HG03025 (cell line): ENCODE measurements around the gene SLC39A9.
"Not testable (repeated sequence)": the region's sequence is repeated elsewhere in the genome, so short reads cannot be mapped to it uniquely, and the experiment has no call there.

Experiments
- ATAC-seq: cut with Tn5 transposase; IDR thresholded peaks from one replicate; pipeline ENCODE4 v1.9.1; 2021; ENCODE audit warnings: mild to moderate bottlenecking, moderate library complexity; ENCODE audit not compliant: unreplicated experiment, low FRiP score

SLC39A9 gene

DNA sequence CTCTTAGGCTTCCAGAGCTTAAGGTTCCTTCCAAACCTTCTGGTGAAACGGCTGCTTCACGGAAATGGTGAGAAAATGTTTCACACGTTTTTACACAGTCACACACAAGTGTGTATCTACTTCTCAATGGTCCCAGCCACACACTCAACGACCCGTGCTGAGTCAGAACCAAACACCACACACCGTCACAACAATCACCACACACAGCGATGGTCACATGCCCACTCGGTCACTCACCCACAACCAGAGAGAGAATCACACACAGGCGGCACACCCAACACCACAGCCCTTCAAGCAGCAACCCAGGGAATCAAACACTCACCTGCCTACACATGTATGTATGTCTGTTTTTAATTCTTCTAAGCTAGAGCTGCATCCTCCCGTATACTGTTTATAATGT is 73.4 kb downstream of the SLC39A9 start:
- ATAC-seq, result no peak

DNA sequence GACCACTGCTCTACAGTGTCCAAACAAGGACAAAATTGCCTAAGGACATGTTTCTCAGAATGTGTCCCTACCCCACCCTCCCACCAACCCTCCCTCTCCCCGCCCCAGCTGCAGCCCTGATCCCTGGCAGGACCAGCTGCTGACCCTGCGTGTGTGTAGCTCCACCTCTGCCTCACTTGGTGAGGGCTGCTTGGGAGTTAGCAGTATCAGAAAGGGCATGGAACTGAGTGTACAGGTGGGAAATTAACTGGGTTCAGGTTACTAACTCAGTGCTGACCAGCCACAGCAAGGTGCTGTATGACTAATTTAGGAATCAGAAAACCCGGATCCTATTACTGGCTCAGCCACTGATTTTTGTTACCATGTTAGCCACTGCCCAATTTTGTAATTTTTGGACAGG is 74.8 kb downstream of the SLC39A9 start:
- no peak for ATAC-seq

DNA sequence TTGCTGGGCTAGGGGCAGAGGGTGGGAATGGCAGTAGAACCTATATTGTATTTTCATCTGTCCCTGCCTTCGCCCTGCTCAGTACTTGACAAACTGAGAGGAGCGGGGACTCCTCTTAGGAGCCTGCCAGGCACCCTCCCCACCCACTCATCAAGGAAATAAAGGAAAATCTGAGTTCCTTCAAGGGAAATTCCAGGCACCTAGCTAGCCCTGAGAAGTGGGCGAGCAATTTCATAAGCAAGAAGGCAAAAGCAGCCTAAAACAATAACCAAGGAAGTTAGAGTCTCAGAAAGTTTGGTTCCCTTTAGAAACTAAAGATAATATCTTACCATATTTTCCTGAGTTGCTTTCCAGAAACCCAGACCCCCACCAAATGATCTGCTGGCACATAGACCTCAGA is 75.5 kb downstream of the SLC39A9 start:
- ATAC-seq, result no peak

DNA sequence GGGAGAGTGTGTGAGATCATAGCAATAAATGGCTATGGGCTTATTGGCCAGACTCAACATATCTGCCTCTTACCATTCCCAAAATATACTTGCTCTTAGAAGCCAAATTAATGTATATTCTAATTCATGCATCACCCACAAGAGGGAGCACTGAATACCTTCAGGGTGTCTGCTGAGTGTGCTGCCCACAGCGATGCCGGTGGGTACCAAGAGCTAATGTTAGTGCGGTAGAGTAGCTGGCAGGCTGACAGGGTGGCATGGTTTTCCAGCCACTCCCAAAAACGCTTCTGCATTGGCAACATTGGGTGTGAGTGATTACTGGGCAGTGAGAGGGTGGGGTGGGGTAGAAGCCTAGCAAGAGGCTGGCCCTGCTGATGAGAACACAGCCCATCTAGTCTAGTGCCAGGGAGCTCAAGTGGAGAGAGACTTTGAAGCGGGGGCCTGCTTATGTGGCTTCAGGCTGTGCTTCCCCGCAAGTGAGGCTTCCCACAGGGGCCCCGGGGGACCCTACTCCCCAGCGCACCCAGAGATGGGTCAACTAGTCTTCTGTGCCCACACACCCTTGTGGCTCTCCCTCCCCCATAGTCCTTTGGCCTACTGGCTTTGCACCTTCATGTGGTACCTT is 76.8 kb downstream of the SLC39A9 start:
- no peak for ATAC-seq

DNA sequence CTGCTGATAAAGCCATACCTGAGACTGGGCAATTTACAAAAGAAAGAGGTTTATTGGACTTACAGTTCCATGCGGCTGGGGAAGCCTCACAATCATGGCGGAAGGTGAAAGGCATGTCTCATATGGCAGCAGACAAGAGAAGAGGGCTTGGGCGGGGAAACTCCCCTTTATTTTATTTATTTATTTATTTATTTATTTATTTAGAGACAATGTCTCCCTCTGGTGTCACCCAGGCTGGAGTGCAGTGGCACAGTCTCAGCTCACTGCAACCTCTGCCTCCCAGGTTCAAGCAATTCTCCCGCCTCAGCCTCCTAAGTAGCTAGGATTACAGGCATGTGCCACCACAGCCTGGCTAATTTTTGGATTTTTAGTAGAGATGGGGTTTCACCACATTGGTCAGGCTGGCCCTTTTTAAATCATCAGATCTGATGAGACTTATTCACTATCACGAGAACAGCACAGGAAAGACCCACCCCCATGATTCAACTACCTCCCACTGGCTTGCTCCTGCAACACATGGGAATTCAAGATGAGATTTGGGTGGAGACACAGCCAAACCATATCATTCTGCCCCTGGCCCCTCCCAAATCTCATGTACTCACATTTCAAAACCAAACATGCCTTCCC is 78.4 kb downstream of the SLC39A9 start:
- not testable (repeated sequence) for ATAC-seq

DNA sequence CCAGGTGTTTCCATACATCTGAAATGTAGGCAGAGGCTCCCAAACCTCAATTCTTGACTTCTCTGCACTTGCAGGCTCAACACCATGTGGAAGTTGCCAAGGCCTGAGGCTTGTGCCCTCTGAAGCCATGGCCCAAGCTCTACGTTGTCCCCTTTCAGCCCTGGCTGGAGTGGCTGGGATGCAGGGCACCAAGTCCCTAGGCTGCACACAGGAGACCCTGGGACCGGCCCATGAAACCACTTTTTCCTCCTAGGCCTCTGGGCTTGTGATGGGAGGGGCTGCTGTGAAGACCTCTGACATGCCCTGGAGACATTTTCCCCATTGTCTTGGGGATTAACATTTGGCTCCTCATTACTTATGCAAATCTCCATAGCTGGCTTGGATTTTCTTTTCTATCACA is 79.6 kb downstream of the SLC39A9 start:
- ATAC-seq, result not testable (repeated sequence)

DNA sequence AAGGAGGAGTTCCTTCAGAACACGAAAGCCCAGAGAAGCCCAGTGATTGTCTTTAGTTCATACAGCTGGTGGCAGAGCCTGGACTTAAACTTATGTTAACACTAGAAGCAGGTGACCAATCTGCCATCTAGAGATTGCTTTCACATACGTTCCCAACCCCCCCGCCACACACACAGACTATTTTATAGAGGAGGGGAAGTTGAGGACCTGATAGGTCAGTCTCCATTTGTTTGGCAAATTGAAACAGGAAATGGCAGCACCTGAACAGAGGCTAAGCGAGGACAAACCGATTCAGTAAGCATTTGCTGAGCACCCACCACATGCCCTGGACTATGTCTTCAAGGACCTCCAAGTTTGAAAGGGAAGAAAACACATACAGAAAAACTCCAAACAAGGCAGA is 81.2 kb downstream of the SLC39A9 start:
- ATAC-seq, result no peak

DNA sequence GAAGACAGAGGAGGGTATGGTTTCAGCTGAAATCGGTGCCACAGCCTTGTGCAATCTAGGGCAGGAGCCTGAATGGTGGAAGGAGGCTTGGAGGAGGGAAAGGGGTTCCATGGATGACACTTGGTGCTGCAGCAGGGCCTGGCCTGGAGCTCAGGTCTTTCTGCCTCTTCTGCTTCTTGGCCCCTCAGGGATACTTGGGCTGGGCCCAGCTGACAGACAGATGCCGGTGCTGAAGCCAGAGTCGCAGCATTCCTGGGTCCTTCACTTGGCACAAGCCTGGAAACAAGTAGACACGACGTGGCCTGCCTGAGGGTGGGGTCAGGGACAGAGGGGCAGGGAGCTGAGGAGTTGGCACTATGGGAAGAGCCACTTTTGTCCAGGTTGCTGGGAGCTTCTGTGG is 81.6 kb downstream of the SLC39A9 start:
- no peak for ATAC-seq

DNA sequence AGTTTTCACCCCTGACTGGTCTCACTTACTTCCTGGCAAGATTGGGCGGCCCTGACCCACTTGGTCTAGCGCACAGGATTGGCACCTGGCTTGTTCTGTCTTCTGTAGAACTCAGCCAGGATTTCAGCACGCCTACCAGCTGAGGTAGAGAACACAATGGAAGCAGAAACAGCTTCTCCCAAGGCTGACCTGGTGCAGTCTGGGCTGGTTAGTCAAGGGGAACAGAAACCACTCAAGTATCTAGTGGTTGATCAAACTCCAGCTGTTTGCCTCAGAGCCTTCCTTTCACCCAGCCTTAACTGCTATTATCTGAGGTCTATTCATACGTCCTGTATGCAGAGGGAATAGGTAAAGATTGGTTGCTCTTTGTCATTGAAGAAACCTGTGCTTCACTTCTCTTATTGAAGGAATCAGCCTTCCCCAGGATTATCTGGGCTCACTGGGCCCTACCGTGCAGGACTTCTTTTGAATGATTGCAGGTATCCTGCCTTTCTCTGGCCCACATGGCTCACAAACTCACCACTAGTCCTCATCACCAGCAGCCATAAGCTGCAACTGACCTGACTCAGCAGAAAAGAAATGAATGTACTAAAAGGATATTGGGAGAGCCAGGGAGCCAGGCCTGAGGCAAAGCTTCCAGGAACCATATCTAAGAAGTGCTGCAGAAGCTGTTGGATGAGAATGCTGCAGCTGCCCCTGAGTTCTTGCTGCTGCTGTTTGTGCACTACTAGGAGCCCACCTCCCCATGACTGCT is 83.5 kb downstream of the SLC39A9 start:
- ATAC-seq, result peak; percentile 72

DNA sequence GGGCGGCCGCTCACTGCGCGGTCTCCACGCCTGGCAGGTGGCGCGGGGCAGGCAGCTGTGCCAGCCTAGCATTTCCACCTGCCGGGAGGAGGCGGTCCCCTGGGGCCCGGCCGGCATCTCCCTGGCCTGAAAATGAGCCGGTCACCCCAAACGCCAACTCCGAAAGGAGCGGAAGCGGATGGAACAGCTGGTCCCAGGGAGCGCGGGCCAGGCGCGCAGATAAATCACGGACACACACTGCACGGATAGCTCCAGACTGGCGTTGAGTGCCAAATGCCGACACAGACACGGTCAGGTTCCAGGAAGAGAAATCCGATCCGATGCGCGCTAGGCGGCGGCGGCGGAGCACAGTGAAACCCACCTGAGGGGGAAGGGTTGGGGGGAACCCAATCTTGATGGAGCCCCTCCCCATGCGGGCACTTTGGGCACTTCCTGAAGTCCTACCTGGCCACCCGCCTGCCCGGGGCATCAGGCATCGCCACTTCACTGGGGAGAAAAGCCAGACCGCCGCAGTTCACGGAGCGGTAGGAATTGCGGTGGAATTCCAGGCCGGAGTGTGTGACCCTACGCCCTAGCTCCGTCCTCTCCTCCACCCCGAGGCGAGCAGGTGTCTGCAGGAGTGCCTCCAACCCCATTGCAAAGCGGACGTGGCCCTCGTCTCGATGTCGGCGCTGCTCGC is 85.4 kb downstream of the SLC39A9 start:
- ATAC-seq, result no peak

DNA sequence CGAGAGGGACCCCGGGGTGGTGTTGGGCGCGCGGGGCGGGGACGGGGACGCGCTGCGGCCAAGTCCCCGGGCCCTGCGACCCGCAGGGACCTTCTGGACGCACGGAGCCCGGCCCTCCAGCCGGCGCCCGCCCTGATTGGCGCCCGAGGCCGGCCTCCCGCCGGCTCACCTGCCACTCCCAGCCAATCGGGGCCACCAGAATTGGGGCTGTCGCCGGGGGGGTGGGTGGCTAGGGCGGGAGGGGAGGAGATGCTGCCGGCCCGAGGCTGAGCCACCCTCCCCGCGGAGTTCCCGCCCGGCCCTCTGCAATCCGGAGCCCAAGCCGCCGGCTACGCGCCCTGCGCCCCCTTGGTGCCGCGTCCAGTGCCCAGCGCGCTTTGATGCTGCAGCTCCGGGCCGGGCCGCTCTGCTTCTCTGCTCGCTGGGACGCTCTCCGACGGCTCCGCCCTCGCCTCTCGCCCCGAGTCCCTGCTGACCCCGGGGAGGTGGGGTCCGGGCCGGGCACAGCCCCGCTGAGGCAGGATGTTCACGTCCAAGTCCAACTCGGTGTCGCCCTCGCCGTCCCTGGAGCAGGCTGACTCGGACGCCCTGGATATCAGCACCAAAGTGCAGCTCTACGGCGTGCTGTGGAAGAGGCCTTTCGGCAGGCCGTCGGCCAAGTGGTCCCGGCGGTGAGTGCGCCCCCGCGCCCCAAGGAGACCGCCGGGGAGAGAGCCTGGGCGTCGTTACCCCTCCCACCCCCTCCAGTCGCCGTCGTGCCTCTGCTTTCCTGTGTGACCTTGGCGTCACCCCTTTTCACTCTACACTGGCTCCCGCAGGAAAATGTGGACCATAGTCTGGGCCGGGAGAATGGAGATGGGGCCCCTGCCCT is 86.2 kb downstream of the SLC39A9 start, which contains the start of gene PLEKHD1:
Gene PLEKHD1 (plus strand): TSS at position 285 of the 871 bp plus-strand sequence. CDS start 238 bp downstream, at position 523.
- no peak for ATAC-seq

DNA sequence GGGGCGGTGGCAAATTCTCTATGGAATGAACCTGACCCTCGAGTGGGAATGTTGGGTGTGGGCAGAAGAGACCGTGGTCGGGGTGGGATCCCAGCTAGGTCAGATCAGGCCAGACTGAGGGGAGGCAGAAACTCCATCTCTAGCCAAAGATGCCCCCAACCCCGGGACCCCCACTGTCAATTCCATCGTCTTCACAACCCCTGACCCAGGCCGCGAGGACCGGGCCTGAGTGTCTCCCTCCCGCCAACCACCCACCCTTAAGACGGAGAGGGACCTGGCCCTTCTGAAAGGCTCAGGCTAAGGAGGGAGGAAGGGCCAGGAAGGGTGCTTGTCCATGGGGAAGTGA is 86.8 kb downstream of the SLC39A9 start:
- ATAC-seq, result no peak

DNA sequence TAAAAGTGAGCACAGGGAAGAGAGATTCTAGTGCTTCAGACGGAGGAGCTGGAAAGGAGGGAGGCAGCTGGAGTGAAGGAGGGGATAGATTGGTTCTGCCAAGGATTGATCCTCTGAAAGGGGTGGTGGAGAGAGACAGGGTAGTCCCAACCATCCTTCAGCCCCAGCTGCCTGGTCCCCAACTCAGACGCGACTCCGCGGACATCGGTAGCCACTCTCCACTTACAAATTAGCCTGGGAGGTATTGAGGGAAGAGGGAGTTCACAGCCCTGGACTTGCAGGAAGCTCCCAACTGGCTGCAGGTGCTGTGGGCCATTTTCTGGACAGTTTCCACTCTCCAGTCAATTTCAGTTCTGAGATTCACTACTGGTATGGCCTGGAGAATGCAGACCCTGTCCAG is 87.2 kb downstream of the SLC39A9 start:
- ATAC-seq, result no peak

DNA sequence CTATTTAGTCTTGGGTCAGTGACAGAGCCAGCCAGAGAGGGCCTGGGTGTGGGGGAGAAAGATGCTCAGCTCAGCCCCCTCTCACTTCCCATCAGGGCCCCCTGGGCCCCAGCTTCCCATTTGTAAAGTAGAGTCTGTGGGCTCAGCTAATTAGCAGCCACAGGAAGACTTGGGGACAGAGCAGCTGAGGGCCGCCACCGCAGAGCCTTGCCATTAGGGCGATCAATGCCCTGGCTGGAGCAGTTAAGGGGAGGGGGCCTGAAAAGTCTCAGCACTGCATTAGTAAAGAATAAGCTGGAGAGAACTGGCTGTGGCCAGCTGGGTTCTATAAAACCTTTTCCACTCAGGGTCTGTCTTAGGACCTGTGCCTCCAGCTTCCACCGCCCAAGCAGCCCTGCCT is 88.7 kb downstream of the SLC39A9 start:
- no peak for ATAC-seq

DNA sequence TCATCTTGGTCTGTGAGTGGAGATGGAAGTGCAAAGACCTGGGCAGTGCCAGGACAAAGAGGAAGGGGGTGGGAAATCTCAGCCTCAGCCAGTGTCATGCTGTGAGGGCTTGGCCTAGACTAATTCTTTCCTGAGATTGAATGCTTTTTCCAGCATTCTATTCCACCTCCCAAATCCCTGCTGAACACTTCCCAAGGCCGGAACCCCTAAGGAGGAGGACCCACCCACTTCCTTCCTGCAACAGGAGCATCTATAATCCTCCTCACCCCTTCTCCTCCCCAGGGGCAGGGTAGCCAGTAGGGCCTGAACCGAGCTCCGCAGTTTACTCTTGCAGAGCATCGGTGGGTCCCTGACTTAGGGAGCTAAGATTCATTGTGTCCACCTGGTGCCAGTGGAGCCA is 89.3 kb downstream of the SLC39A9 start:
- ATAC-seq, result no peak

DNA sequence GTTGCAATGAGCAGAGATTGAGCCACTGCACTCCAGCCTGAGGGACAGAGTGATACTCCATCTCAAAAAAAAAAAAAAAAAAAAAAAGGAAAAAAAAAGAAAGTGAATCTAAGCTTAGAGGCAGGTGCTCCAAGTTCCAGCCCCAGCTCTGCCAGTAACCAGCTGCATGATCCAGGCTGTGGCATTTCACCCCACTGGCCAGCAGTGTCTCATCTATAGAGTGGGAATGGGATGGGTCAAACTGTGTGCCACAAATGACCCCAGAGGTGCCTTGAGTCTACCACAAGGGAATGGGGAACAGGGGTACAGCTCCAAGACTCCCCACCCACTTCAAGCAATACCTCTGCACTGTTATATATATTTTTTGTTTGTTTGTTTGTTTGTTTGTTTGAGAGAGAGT is 91.0 kb downstream of the SLC39A9 start:
- ATAC-seq, result no peak

DNA sequence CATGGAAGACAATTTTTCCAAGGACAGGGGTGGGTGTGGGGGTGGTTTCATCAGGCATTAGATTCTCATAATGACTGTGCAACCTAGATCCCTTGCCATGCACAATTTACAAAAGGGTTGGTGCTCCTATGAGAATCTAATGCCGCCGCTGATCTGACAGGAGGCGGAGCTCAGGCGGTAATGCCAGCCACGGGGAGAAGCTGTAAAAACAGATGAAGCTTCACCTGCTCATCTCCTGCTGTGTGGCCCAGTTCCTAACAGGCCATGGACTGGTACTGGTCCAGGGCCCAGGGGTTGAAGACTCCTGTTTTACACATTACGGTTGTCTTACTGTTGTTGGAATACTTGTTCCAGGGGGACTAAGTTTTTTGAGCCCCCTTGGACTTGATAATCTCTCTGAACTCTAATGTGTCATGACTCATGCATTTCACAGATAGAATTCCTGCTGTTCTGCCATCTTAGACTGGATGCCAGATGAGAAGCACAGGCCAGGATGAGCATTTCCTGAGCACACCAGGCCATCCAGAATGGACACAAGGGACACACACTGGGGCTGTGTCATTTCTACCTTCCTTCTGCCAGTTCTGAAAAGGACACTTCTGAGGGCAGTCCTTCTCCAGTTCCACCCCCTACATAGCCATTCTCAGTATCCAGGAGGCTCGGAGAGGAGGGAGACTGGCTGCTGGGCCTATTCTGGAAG is 91.9 kb downstream of the SLC39A9 start:
- no peak for ATAC-seq

DNA sequence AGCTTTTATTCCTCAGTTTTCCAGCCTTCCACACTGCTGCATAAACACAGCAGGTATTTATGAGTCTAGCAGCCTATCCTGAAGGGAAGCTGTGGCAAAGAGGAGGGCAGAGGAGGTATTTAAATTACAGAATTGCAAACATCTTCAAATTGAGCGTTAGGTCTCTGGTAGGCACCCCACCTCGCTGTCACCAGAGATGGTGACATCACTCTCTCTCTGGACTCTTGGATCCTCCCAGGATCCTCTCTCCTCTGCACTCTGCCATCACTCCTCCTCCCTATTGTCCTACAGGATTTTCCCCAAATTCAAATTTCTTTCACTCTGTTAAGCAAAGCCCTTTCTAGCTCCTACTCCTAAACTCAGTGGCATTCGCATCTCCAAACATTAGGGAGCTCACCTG is 92.7 kb downstream of the SLC39A9 start:
- ATAC-seq, result no peak

DNA sequence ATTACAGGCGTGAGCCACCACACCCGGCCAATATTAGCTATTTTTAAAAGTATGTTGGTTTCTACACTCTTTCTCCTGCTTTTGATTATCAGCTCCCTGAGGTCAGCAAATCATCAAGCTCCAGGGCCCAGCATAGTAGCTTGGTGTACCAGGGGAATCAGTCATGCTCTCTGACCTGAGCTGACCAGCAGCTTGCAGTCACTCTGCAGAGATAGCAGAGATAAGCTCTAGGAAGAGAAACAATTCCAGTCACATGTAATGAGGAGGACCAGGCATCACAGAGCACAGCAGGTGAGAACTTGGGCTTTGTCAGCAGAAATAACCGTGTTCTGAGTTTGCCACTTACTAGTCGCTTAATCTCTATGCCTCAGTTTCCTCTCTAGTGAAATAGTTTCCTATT is 94.5 kb downstream of the SLC39A9 start:
- ATAC-seq, result no peak

DNA sequence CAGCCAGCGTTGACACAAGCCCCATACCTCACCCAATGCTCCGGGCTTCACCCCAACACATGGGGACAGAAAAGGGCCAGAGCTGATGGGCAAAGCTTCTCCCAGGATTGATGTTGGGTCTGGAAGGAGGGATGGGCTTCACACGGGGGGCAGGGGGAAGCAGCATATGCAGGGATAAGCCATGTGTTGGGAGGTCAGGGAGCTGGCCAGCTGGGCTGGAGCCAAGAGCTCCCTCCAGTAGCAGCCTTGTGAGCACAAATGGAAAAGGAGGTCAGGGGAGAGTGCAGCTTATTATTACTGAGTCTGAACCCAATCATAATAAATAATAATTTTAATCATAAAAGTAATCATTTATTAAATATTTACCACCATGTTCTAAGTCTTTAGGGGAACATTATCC is 95.3 kb downstream of the SLC39A9 start:
- no peak for ATAC-seq
